OCI-LY7 (cell line): Measurements from ENCODE around the gene AHCY. TPM values are rescaled to one million over a fixed set of nuclear protein-coding genes. Genes with fewer than 3 reads are reported as not detected.
"Not testable (repeated sequence)": the region's sequence is repeated elsewhere in the genome, so short reads cannot be mapped to it uniquely, and the experiment has no call there.

Experiments used
- BruUV-seq: library from RNA; stranded (reverse); fragments of 400-500 nt; replicated peaks from 2 replicates; lab custom pipeline; 2021; lab: Mats Ljungman, UMichigan
- CTCF ChIA-PET: fragments of 300-600 bp; sonication (Branson Sonifier 250); formaldehyde crosslinking; loops from one replicate; lab custom pipeline; 2022; ENCODE audit warnings: antibody characterized with exemption; ENCODE audit not compliant: unreplicated experiment; lab: Charles Lee
- POLR2A ChIA-PET: fragments of 300-600 bp; sonication (Branson Sonifier 250); formaldehyde crosslinking; loops from one replicate; lab custom pipeline; 2022; ENCODE audit warnings: antibody characterized with exemption; lab: Charles Lee
- DNase-seq: peaks from one replicate; pipeline ENCODE4 v3.0.0-alpha.2; 2015; ENCODE audit warnings: low spot score
- H2AFZ ChIP-seq: fragments of 200-600 bp; sonication (generic), shearing (Covaris generic); 2 replicates; pipeline ENCODE4 v1.6.1; 2014; ENCODE audit warnings: mild to moderate bottlenecking, antibody characterized with exemption, low read length, moderate library complexity
- H3K27ac ChIP-seq: fragments of 200-600 bp; sonication (generic); 2 replicates; pipeline ENCODE4 v1.5.1; 2014; ENCODE audit warnings: mixed run types, low read depth, mild to moderate bottlenecking, moderate library complexity, low read length, inconsistent platforms; ENCODE audit not compliant: poor library complexity, severe bottlenecking
- H3K36me3 ChIP-seq: fragments of 200-600 bp; sonication (generic); 2 replicates; pipeline ENCODE4 v1.6.1; 2014; ENCODE audit warnings: mild to moderate bottlenecking, antibody characterized with exemption, low read length, moderate library complexity, mixed read lengths; ENCODE audit not compliant: insufficient read depth
- H3K4me1 ChIP-seq: fragments of 200-600 bp; sonication (generic); 2 replicates; pipeline ENCODE4 v1.5.1; 2014; ENCODE audit warnings: mild to moderate bottlenecking, low read length; ENCODE audit not compliant: insufficient read depth, poor library complexity, severe bottlenecking
- H3K4me2 ChIP-seq: fragments of 200-600 bp; sonication (generic); 2 replicates; pipeline ENCODE4 v1.6.1; 2014; ENCODE audit warnings: mild to moderate bottlenecking, low read length
- H3K4me3 ChIP-seq: fragments of 200-600 bp; sonication (generic); 2 replicates; pipeline ENCODE4 v1.5.1; 2014; ENCODE audit warnings: mild to moderate bottlenecking, low read depth, low read length; ENCODE audit not compliant: poor library complexity, severe bottlenecking
- H3K79me2 ChIP-seq: fragments of 200-600 bp; sonication (generic); 2 replicates; pipeline ENCODE4 v1.6.1; 2016; ENCODE audit warnings: low read depth, mild to moderate bottlenecking, low read length, moderate library complexity, mixed read lengths; ENCODE audit not compliant: insufficient read depth
- H3K9me2 ChIP-seq: fragments of 200-600 bp; sonication (generic); 2 replicates; pipeline ENCODE4 v1.6.1; 2016; ENCODE audit warnings: mild to moderate bottlenecking, low read length, mixed read lengths; ENCODE audit not compliant: insufficient read depth
- H3K9me3 ChIP-seq: fragments of 200-600 bp; sonication (generic); 2 replicates; pipeline ENCODE4 v1.6.1; 2014; ENCODE audit warnings: mild to moderate bottlenecking, mixed run types, low read length, mixed read lengths
- H4K20me1 ChIP-seq: fragments of 200-600 bp; sonication (generic); 2 replicates; pipeline ENCODE4 v1.6.1; 2014; ENCODE audit warnings: mild to moderate bottlenecking, antibody characterized with exemption, low read length, moderate library complexity, mixed read lengths; ENCODE audit not compliant: insufficient read depth
- EZH2phosphoT487 ChIP-seq: fragments of 200-600 bp; sonication (generic); IDR thresholded peaks from 2 replicates; pipeline ENCODE4 v1.6.1; 2018; ENCODE audit warnings: low read depth, borderline replicate concordance, mild to moderate bottlenecking, mixed run types, antibody characterized with exemption, low read length, moderate library complexity, mixed read lengths
- intact Hi-C: fragments of 100-400 bp; cut with micrococcal nuclease; formaldehyde crosslinking; loops from one replicate; pipeline ENCODE4 v1.10.0; 2022; ENCODE audit not compliant: unreplicated experiment
- total RNA-seq, 2 experiments: library from RNA; depleted of rRNA in 1 of 2; stranded (reverse); fragments of >200 nt in 1 of 2; shearing (Covaris generic) in 1 of 2; gene quantifications; 2 replicates each; pipeline ENCODE4 v1.2.3, GENCODE V29; 2014 to 2022
- TF ChIP-seq, protein P1 (sequence below): fragments of 200-600 bp; sonication (generic); conservative IDR thresholded peaks from 2 replicates; pipeline ENCODE4 v1.5.1; 2014; ENCODE audit warnings: mild to moderate bottlenecking, antibody characterized with exemption, low read length, moderate library complexity, mixed read lengths

The AHCY gene
- total RNA-seq, 2 experiments from 2014 or later = 133 to 218 TPM

DNA sequence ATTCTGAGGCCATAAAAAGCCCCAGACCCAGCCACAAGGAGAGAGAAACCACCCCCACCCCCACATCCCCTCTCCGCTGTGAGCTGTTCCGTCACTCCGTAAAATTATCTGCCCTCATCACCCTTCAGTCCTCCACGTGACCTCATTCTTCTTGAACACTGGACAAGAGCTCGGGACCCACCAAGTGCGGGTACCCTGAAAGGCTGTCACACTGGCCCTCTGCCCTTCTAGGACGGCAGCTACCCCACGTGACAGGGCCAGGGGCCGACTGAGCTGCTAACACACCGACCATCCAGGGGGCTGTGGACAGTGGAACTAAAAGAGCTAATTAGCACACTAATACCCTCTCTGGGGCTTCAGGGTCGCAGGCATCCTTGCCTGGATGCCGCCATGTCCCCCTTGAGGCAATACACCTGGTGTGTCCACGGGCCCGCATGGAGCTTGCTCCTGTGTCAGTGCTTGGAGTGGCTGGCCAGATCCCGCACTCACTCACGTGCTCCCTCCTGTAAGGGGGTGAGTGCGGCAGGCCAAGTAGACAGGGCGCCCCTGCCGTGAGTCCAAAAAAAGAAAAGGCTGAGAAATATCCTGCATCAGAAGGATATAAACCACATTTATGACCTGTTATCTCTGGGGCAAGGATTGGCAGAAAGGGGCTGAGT lies 29.2 kb upstream of the AHCY start:
- H3K4me3 ChIP-seq = no peak overlapping the region
- H3K27ac ChIP-seq = no peak overlapping the region
- POLR2A ChIA-PET = interaction anchor here (0.6 to 0.7 kb wide), 3 partner anchors 9 to 73 kb away, joined by 3 to 4 read pairs (median 3); no protein-coding TSS in a partner anchor
- H3K4me1 ChIP-seq = no peaks in the 10 kb centered on the region
- no peak for DNase-seq
- H2AFZ ChIP-seq = no peak overlapping the region
- H4K20me1 ChIP-seq = no peaks in the 10 kb centered on the region
- no peaks in the 10 kb centered on the region for H3K79me2 ChIP-seq
- intact Hi-C loops = no loop called here
- no peaks in the 10 kb centered on the region for H3K9me2 ChIP-seq
- no peak for TF ChIP-seq EZH2phosphoT487
- TF ChIP-seq, protein P1, sequence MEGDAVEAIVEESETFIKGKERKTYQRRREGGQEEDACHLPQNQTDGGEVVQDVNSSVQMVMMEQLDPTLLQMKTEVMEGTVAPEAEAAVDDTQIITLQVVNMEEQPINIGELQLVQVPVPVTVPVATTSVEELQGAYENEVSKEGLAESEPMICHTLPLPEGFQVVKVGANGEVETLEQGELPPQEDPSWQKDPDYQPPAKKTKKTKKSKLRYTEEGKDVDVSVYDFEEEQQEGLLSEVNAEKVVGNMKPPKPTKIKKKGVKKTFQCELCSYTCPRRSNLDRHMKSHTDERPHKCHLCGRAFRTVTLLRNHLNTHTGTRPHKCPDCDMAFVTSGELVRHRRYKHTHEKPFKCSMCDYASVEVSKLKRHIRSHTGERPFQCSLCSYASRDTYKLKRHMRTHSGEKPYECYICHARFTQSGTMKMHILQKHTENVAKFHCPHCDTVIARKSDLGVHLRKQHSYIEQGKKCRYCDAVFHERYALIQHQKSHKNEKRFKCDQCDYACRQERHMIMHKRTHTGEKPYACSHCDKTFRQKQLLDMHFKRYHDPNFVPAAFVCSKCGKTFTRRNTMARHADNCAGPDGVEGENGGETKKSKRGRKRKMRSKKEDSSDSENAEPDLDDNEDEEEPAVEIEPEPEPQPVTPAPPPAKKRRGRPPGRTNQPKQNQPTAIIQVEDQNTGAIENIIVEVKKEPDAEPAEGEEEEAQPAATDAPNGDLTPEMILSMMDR = no peak
- no peak overlapping the region for H3K4me2 ChIP-seq
- no peaks in the 10 kb centered on the region for H3K9me3 ChIP-seq
- no peaks in the 10 kb centered on the region for H3K36me3 ChIP-seq
- CTCF ChIA-PET = no interaction called here
- no TSS peak for BruUV-seq

- ChIA-PET CTCF (no interaction called here), POLR2A (interaction anchor here (0.6 kb wide), 1 partner anchor 21 kb away, joined by 3 read pairs; no protein-coding TSS in a partner anchor)
- DNase-seq = no peak
- no peaks in the 10 kb centered on the region for H3K79me2 ChIP-seq
- no TSS peak for BruUV-seq
- H3K4me1 ChIP-seq = no peaks in the 10 kb centered on the region
- no peak overlapping the region for H3K27ac ChIP-seq
- intact Hi-C loops = no loop called here
- H3K9me3 ChIP-seq = no peaks in the 10 kb centered on the region
- no peaks in the 10 kb centered on the region for H3K9me2 ChIP-seq
- TF ChIP-seq, protein P1 = no peak
- TF ChIP-seq EZH2phosphoT487 = no peak
- no peaks in the 10 kb centered on the region for H4K20me1 ChIP-seq
- H2AFZ ChIP-seq = no peak overlapping the region
- no peaks in the 10 kb centered on the region for H3K36me3 ChIP-seq
- no peak overlapping the region for H3K4me3 ChIP-seq
- H3K4me2 ChIP-seq = no peak overlapping the region
Observed at GRCh38 chr20:34331838-34332237, 28.7 kb upstream of the AHCY start.

- H3K9me2 ChIP-seq, H3K27ac ChIP-seq, H3K9me3 ChIP-seq, H2AFZ ChIP-seq, intact Hi-C loops, H3K79me2 ChIP-seq, POLR2A ChIA-PET, H3K4me2 ChIP-seq, H3K36me3 ChIP-seq, H3K4me1 ChIP-seq, DNase-seq, BruUV-seq, H4K20me1 ChIP-seq, CTCF ChIA-PET, H3K4me3 ChIP-seq: not testable (repeated sequence)
Observed at GRCh38 chr20:34330861-34331544, 27.8 kb upstream of the AHCY start.
